Stimulated activated CD8-positive, alpha-beta memory T cell treated with anti-CD3 and anti-CD28 coated beads, Interleukin-7, amount 100 ng/mL, for 24 hours (primary cell): ENCODE data around the gene PDCD1.
"Not testable (repeated sequence)": the region's sequence is repeated elsewhere in the genome, so short reads cannot be mapped to it uniquely, and the experiment has no call there.

Experiments used
- DNase-seq: peaks from one replicate; pipeline ENCODE4 v3.0.0-alpha.2; 2020; ENCODE audit warnings: low read depth

PDCD1 gene

DNA sequence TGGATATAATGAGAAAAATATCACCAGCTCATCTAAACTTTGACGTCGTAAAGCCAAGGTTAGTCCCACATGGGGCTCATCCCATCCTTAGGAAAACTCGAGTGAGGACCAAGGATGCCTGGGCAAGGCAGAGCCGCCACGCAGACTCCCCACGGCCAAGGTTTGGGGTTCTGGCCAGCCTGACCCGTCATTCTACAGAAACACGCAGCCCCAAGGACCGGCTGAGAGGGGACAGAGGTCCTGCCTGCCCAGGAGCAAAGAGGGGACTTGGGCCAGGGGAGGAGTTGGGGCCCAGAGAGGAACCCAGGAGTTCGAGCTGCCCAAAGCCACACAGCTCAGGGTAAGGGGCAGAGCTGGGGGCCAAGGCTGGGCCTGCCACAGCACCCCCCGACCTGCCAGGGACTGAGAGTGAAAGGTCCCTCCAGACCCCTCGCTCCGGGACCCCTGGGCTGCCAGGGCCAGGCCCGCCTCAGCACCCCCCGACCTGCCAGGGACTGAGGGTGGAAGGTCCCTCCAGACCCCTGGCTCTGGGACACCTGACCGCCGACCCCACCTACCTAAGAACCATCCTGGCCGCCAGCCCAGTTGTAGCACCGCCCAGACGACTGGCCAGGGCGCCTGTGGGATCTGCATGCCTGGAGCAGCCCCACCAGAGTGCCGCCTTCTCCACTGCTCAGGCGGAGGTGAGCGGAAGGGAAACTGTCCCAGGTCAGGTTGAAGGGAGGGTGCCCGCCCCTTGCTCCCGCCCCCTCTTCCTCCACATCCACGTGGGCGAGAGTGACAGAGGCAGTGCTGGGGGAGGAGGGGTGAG, at the start of gene PDCD1:
PDCD1 (minus strand) TSS at position 689 of the 811 bp plus-strand sequence; CDS start at position 633, 56 bp downstream.
- DNase-seq = no peak

DNA sequence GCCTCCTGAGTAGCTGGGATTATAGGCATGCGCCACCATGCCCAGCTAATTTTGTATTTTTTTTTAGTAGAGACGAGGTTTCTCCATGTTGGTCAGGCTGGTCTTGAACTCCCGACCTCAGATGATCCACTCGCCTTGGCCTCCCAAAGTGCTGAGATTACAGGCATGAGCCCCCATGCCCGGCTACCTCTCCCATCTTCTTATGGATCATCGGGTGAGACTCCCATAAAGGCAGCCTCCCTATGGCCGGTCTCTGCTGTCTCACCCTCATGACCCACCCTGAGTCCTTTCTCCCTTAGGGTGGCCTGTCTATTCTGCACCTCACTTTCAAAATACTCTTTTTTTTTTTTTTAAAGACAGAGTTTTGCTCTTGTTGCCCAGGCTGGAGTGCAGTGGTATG, 49.1 kb upstream of the PDCD1 start:
- DNase-seq = not testable (repeated sequence)

DNA sequence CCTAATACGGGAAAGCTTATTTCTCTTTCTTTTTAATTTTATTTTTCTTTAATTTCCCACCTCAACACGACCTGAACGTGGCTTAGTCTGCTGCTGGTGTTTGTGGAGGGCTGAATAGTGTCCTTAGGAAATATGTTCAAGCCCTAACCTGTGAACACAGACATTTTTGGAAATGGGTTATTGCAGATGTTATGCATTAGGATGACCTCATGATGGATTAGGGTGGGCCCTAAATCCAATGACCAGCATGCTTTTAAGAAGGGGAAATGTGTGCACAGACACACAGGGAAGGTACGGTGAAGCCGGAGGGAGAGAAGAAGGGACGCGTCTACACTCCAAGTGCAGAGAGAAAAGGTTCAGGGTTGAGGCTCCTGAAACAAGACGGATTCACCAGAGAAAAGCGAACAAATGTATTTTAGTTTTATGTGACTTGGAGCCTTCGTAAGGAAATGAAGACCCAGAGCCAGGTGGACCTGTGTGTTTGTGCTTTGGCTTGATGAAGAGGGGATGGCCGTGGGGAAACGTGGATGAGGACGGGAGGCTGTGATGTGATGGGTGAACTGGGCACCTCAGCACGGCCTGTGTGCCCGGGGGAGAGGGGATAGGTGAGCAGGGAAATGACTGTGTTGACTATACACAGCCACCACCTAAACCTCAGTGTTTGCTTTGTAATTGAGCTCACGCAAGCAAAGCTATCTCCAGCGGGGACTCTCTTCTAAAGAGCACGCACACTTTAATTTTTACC, 48.3 kb upstream of the PDCD1 start:
- no peak for DNase-seq

DNA sequence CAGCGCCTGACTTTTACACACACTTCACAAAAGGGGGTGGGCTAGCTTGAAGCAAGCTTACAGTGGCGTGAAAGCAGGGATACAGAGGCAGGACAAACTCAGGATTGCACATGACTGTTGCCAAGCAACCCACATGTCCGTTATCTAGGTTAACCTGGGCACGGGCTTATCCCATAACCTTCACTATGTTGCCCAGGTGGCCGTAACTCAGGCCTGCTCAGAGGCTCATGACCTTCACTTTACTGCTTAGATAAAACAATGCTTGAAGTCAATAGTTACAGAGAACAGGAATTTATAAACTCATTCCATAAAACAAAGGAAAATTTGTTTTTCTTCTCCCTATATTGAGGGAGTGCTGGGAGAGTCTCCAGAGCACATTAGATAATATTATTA, 47.7 kb upstream of the PDCD1 start:
- not testable (repeated sequence) for DNase-seq

DNA sequence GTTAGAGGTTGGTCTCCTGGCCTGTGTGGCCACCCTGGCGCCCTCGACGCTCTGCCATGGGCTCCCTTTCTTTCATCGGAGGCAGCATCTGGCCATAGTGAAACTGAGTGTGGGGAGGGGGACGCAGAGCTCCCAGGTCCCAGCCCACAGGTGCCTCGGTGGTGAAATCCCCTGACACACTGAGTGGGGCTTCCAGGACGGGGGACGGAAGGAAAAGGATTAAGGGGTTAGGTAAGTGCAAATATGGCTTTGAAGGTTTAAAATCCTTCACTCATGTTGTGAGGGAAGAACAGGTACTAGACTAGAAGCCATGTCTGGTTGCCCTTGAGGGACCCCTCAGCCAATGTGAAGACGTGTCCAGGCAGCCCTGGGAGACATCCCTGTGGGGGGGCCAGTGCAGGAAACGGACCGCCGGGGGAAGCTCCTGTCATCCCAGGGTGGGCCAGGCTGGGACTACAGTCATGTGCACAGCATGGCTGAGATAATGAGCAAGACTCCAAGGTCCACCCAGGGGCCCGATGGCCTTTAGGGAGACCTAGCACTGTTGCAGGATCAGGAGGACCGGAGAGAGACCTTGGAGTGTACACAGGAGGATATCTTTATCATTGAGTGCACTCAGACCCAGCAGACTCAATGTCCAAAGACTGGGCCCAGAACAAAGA, 47.2 kb upstream of the PDCD1 start:
- no peak for DNase-seq

DNA sequence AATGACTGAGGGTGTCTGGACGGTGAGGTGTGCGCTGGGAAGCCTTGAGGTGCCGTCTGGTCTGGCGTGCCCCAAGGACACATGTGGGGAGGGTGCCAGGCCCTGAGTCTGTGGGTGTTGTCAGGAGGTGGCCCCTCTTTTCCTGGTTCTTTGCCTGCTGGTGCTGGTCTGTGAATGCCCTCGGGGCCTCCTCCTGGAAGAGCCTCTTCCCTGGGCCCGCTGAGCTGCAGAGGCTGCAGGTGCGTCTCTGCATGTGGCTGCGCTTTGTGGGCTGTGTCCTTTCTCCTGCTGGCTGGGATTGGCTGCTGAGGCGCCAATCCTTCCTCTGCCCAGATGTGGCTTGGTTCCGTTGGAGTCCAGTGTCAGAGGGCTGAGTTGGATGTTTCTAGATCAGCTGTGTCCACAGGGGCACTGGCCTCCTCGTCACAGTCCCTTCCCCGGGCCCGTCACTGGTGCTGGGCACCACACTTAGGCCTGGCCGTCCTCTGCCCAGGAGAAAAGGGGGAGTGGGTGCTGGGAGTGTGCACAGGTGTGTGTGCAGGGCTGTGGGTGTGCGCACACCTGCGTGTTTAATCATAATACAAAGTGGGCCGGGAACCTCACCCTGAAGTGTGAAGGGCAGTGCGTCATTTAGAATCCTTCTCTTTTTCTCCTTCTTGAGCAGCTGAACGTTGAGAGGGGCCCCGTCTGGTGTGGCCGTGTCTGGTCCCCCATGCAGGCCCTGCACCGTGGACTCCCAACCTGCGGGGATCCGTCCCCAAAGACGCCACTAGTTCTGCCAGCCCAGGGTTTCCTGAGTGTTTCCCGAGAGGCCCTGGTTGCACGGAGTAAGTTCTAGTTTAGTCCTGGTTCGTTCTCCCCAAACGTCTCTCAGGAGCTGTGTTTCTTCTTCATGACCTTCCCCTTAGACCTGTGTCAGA, 46.4 kb upstream of the PDCD1 start:
- no peak for DNase-seq

DNA sequence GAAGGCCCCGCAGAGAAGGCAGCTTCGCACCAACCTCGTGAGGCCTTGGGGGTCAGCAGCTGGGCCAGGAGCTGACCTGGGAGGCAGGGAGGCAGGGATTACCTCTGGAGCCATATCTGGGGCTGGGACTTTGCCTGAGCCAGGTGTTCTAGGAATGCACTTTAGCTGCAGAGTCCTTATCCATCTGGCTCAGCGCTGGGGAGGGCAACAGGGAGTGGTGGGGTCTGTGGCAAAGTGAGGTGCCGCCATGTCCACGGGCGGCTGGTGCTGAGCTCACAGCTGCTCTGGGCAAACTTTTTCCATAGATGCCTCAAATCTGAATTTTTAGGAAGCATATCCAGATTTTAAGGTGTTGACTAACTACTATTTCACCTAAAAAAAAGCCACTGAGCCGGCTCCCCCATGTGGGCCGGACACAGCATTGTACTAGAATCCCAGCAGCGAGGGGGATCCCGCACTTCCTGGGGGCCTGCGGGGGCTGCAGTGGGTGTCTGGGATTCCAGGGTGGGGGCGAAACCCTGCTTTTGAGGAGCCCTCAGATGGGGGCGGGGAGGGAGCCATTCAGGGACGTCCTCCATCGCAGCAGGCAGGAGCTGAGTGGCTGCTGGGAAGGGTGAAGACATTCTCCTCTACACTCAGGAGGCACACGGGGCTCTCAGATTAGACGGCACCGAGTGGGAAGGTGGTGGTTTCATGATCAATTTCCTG, 45.5 kb upstream of the PDCD1 start:
- DNase-seq = no peak

DNA sequence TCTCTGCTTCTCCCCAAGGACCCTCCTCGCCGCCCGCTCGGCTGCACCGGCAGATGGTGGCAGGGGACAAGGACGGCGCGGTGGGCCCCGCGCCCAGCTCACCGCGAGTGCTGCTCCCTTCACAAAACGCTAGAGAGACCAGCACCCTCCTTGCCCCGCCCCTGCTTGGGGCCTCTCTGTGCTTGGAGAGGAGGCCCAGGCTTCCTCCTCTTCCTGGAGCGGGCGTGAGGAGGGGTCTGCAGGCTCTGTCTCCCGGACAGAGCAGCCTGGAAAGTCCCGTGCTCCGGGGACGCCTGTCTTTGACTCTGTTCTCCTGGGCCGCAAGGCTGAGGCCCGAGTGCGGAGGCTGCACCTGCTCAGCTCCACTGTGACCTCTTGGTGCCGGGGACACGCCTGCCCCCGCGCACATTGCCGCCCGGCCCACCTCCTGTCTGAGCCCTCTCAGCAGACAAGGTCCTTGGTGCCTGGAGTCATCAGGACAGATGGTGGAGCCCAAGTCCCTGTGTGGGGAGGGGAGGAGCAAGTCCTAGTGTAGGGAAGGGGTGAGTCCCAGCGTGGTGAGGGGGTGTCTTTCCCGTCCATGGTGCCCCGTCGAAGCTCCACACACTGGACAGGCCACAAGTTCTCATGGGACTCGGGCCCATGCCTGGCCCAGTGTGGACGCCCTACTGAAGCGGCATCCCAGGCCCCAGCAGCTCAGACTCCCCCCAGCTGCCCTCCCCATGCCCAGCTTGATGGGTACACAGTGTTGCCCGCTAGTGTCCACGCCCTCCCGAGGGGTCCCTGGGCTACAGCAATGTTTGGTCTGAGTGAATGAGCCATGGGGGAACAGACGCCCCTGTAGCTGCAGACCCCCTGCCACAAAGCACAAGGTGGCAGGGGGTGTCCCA, 44.7 kb upstream of the PDCD1 start:
- no peak for DNase-seq

DNA sequence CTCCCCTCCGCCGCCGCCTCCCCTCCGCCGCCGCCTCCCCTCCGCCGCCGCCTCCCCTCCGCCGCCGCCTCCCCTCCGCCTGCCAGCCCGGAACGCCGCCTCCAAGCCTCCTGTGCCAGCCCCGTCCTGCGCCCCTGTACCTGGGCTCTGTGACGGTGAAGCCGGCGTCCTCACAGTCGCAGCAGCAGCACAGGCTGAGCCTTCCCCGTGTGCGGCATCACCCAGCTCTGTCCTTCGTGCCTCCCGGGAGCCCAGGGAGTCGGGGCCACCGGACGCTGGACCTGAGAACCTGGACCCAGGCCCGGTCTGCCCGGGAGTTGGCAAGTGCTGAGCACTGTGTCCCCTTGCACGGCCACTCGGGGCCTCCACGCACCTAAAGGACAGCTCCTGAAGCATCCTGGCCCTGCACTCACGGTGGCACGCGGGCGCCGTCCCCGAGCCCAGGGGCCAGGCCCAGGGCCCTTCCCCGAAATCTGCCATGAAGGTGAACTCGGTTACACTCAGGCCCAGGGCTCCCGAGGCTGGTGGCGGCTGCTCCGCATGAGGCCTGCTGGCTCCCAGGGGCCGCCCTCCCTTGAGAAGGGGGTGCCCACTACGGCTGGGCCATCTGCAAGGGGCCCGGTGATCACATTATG, 43.8 kb upstream of the PDCD1 start:
- DNase-seq = no peak

DNA sequence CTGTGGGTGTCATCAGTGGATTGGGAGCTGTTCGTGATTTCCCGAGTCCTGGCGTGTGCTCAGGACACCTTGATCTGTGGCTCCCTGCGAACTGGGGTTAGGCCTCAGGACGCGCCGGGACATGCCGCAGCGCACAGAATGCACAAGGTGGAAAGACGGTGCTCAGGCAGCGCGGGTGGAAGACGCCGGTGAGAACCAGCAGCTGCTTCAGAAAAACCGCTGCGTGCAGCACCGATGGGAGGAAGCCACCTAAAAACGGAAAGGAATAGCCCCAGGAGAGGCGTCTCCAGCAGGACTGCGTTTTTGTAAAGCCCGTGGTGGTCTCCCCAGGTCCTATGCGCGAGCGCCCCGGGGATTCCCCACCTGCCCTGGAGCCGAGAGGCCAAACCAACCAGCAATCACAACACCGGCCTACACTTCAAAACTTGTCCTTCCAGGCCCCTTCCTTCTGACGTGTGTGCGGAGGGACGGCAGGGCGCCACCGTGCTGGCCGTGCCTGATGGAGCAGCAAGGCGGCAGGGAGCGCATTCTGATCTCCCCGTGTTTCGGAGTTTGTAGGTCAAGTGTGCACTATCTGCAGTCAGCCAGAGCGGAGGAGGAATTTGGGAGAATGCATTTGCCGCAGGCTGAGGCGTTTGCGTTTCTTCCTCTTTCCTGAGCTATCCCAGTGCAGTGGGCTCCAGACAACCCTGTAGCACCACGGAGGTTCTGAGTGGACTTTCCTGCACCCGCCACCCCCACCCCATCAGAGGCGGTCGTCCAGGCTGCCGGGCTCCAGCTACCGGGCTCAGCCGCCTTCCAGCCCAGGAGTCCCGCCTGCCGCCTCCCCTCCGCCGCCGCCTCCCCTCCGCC, 43.0 kb upstream of the PDCD1 start:
- DNase-seq = no peak

DNA sequence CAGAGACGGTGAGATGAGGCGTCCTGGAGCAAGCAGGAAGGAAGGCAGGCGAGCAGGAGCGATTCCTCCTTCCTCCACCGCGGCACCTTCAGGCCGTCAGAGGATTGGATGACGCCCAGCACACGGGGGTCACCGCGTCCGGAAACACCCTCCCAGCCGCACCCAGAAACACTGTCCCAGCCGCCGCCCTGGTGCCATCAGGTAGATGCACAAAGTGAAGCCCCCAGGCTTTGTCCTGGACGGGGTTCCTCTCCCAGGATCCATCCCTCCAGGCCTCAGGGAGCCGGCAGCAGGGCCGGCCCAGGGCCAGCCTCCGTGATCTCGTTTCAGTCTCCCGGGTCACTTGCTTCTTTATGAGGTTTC, 42.3 kb upstream of the PDCD1 start:
- no peak for DNase-seq

DNA sequence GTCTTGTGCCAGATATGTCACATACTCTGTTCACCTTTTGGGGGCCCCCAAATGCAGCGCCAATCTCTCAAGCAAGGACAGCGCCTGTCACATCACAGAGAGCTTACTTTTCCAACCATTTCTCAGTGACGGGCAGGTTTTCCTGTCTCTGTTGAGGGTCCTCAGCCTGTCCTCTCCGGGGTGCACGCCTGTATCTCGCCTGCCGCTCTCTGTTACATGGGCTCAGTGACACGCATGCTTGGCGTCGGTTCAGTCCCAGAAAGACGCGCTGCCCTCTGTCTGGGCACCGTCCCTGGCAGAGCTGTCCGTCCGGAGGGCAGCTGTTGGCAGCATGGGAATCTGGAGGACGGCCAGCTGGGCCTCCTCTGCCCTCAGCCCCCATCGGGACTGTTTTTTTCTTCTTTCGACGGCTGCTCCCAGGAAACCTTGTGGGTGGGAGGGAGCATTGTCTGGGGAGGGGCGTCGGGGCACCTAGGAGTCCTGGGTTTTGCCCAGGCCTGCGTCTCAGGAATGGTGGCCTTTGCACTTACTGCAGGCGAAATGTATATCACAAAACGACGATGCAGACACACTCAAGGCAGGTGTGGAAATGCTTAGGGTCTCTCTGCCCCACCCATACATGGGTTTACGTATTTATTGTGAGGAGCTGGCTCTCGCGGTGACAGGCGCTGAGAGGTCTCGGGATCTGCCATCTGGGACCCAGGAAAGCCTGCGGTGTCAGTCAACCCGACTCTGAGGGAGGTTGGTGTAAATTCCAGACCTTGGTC, 41.7 kb upstream of the PDCD1 start:
- no peak for DNase-seq

DNA sequence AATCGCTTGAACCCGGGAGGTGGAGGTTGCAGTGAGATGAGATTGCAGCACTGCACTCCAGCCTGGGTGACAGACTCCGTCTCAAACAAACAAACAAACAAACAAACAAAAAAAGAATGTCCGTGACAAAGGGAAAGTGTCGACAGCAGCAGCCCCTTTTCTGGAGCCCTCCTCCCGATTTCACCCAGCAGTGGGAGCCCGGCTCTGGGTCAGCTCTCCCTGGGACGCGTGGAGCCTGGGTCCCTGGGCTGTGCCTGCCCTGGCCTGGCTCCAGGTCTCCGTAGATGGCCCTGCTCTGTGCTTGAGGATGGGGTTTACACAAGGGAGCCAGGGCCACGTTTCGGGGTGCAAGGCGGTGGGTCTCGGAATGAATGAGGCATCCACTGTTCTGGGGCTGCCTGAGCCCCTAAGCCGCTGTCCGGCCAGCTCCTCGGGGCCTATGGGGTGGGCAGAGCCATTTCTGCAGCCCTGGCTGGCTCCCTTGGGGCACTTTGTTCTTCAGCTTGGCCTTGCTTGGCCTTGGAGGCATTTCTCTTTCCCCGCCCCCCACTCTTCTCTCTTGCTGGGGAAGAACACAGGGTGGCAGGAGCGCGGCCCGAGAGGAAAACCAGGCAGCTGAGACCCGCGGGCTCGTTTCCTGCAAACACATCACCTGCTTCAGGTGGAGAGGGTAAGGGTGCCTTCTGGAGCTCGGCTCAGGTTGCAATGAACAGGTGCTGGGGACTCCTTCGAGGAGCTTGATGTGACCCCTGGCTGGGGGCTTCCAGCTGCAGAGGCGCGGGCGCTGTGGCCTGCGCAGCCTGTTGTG, 40.0 kb upstream of the PDCD1 start:
- DNase-seq = no peak

DNA sequence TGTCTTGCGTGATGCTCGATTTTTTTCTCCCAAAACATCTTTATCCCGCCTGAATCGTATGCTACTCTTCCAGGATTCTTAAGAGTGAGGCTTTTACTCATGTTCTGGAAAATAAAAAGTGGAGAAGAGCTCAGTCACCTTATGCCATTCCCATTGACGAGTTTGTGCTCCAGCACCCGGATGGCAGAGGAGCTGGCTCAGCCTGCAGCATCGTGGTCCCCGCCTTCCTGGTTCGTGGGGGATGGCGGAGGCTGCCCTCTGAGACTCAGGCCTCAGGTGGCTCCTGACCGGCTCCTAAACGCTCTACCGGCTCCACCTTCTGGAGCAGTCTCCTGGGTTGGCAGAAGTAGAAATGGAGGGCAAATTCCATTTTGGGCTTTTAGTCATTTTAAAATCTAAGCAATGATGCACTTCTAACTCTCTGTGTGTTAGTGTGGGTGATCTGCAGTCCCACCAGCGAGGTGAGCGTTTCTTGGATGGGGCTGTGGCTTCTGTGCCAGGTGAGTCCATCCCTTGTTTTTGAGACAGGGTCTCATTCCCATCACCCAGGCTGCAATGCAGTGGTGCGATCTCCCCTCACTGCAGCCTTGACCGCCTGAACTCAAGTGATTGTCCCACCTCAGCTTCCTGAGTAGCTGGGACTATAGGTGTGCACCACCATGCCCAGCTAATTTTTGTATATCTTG, 38.7 kb upstream of the PDCD1 start:
- no peak for DNase-seq

DNA sequence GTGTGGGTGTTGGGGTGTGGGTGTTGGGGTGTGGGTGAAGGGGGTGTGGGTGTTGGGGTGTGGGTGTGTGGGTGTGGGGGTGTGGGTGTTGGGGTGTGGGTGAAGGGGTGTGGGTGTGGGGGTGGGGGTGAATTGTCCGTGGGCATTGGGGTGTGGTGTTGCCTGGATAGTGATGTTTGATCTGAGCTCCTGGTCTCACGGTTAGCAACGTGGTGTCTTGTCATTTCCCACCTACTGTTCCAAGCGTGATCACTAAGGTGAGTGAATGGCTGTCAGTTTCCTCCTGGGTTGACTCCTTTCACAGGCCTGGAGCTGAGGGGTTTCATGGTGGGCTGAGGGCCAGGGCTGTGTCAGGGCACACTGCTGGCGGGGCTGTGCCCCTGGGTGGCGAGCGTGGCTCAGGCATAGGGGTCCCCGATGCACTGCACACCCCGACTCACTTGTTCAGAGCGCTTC, 38.1 kb upstream of the PDCD1 start:
- no peak for DNase-seq
